ENCODE data around the gene ARHGAP44.

DNA sequence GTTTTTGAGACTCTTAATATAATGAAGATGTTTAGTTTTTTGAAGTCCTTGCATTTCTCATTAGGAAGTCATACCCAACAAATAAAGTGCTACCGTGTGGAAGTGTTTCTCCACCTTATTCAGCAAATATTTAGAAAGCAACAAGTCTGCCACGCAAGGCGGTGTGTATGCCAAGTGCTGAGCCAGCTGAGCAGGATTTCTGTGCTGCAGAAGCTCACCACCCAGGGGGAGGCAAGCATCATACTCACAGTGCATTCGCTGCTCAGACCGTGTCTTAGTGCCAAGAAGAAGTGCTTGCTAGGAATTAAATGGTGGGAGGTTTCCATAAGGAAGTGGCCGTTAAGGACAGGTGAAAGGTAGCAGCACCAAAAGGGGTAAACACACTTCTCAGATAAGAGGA lies 111.2 kb downstream of the ARHGAP44 start:
- TF ChIP-seq POLR2A (IDR thresholded peaks at IDR 0.05; ENCODE audit: low read depth, low read length) (no peak), POLR2AphosphoS5 (IDR thresholded peaks at IDR 0.05; ENCODE audit: low read depth, low read length) (no peak)
